Adrenal gland (tissue), 12 donors: ENCODE data around the gene RIC8B. TPM values are rescaled to one million over a fixed set of nuclear protein-coding genes. Genes with fewer than 3 reads are reported as not detected.

Source experiments
- DNase-seq, 7 donors: peaks; one replicate each; pipeline ENCODE4 v3.0.0-alpha.2; 2019 to 2020
- H3K27ac ChIP-seq, 5 donors: fragments of 200-600 bp; sonication (generic) in 4 of 5; 1 replicate in 3 of 5; 2 replicates in 2 of 5; pipeline versions ENCODE4 v1.5.1 to v1.8.0; 2016 to 2020; ENCODE audit warnings: mild to moderate bottlenecking in 1 of 5
- H3K27me3 ChIP-seq: fragments of 200-600 bp; 2 replicates; pipeline ENCODE4 v1.8.0; 2021
- H3K36me3 ChIP-seq, 2 donors: fragments of 200-600 bp; replicated peaks in 1 of 2; 1 replicate in 1 of 2; 2 replicates in 1 of 2; pipeline versions ENCODE4 v1.5.1 to v1.8.0; 2018 to 2022
- H3K4me1 ChIP-seq, 2 donors: fragments of 200-600 bp; replicated peaks in 1 of 2; 1 replicate in 1 of 2; 2 replicates in 1 of 2; pipeline versions ENCODE4 v1.5.1 to v1.8.0; 2018 to 2021
- H3K4me3 ChIP-seq, 4 donors: fragments of 200-600 bp; sonication (generic) in 3 of 4; one replicate each; pipeline ENCODE4 v1.5.1; 2016 to 2018
- H3K9me3 ChIP-seq, 3 donors: fragments of 200-600 bp; sonication (generic) in 1 of 3; replicated peaks in 1 of 3; 1 replicate in 2 of 3; 2 replicates in 1 of 3; pipeline versions ENCODE4 v1.5.1 to v1.8.0; 2016 to 2021
- POLR2A ChIP-seq, 2 donors: fragments of 450-650 bp; IDR thresholded peaks; one replicate each; pipeline ENCODE4 v1.6.1; 2017; ENCODE audit warnings: antibody characterized with exemption in 2 of 2, mild to moderate bottlenecking in 2 of 2, moderate library complexity in 1 of 2
- WGBS, 4 donors: extraction: QIAGEN DNeasy Blood & Tissue Kit in 2 of 4; methylation state at CpG; one replicate each; pipeline versions ENCODE4 v1.1.5 to v1.1.7; 2013 to 2017; 5-methylcytosine and 5-hydroxymethylcytosine counted together
- intact Hi-C, 2 donors: fragments of 100-400 bp; cut with DNase I; formaldehyde crosslinking; loops; one replicate each; pipeline versions ENCODE4 v1.14.1 to v1.15.0; 2022 to 2023
- polyA plus RNA-seq, 3 donors: library from polyadenylated mRNA; stranded (reverse); fragments of 200-250 nt in 2 of 3; fragments of 350-450 nt in 1 of 3; fragmentation: Illumina TruSeq in 1 of 3; extraction: RNeasy Lipid Tissue Mini Kit (QIAGEN cat#74804) in 1 of 3; gene quantifications; one replicate each; pipeline ENCODE4 v1.2.3, GENCODE V29; 2013 to 2014
- total RNA-seq, 9 donors: library from RNA; depleted of rRNA in 4 of 9; stranded (reverse); fragments of >200 nt in 4 of 9; fragments of 120-200 nt in 1 of 9; fragmentation: NEBNext Ultra II Directional in 1 of 9; extraction: Animal tissue kit (Norgen Biotek cat#: 25700) in 1 of 9; gene quantifications; one replicate each; pipeline versions ENCODE4 v1.1.0 to v1.2.4, GENCODE V29; 2013 to 2023
- TF ChIP-seq, protein P1 (sequence below), 6 experiments: fragments of 450-650 bp in 4 of 6; fragments of 200-600 bp in 2 of 6; sonication (generic) in 1 of 6; IDR thresholded peaks; 1 replicate in 5 of 6; 2 replicates in 1 of 6; pipeline versions ENCODE4 v1.5.1 to v1.8.0; 2016 to 2021; ENCODE audit warnings: antibody characterized with exemption in 6 of 6, mild to moderate bottlenecking in 2 of 6, moderate library complexity in 1 of 6
- donor health status: healthy with polysubstance abuse.
- donor health status: Bipolar disorder and iron deficiency.
- donor health status: DM: yes; HTN: yes; CAD: no.
- donor health status: DM: no; HTN: no; CAD: no.
- donor health status: DM: no; HTN: no; CAD: no.
- donor health status: DM: yes; HTN: yes; CAD: no.

RIC8B gene
- total and polyA plus RNA-seq, 12 donors = 5.1 to 29.3 (median 14.5) TPM

DNA sequence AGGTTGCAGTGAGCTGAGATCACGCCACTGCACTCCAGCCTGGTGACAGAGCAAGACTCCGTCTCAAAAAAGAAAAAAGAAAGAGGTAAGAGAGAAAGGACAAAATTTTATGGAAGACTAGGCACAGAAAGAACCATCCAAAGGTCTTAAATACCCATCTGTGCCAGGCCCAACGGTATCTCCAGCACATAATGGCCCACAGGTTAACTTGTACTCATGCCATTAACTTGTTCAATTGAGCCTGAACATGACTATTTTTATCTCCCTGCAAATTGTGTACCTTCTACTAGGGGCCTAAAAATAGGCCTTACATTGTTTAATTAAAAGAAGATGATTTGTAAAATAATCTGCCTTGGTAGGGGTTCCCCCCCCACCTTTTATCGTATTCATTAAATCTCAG lies 80.2 kb downstream of the RIC8B start:
- WGBS, 4 donors = 86 to 97% (median 95%) methylated on average over 4 of the region's 4 CpGs
- intact Hi-C loops = no loop called here
- H3K9me3 ChIP-seq = no peaks in the 10 kb centered on the region
- no peak overlapping the region for H3K27ac ChIP-seq
- H3K36me3 ChIP-seq = peaks cover 0 to 7% of the 10 kb centered on the region in 2 donors
- no peak for DNase-seq
- no peaks in the 10 kb centered on the region for H3K27me3 ChIP-seq
- no peaks in the 10 kb centered on the region for H3K4me1 ChIP-seq
- TF ChIP-seq POLR2A (IDR thresholded peaks at IDR 0.05) = no peak
- H3K4me3 ChIP-seq = no peak overlapping the region

DNA sequence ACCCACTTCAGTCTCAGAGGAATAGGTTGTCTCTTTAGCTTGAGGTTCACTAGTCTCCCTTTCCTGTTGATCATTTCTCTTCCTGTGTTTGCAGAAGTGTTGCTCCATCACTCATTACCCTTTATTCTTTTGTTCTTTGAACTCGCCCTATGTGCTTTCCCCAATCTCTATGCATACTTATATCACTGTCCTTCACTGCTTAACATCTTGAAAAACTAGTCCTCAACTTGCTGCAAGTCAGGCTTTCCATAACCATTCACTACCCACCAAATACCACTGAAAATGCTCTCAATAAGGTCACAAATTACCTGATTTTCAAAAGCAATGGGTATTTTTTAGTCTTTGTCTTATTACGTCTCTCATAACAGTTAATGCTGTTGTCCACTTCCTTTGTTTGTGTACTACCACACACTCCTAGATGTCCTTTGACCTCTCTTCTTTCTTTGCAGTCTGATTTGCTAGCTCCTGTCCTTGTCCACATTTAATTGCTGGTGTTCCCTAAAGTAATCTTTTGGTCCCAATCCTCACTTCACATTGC lies 80.8 kb downstream of the RIC8B start:
- DNase-seq = no peak
- Histone ChIP-seq H3K27me3 (no peaks in the 10 kb centered on the region), H3K36me3 (peaks cover 0 to 9% of the 10 kb centered on the region in 2 donors), H3K27ac (no peak overlapping the region), H3K9me3 (no peaks in the 10 kb centered on the region), H3K4me3 (no peak overlapping the region), H3K4me1 (no peaks in the 10 kb centered on the region)
- intact Hi-C loops = no loop called here
- TF ChIP-seq, protein P1, sequence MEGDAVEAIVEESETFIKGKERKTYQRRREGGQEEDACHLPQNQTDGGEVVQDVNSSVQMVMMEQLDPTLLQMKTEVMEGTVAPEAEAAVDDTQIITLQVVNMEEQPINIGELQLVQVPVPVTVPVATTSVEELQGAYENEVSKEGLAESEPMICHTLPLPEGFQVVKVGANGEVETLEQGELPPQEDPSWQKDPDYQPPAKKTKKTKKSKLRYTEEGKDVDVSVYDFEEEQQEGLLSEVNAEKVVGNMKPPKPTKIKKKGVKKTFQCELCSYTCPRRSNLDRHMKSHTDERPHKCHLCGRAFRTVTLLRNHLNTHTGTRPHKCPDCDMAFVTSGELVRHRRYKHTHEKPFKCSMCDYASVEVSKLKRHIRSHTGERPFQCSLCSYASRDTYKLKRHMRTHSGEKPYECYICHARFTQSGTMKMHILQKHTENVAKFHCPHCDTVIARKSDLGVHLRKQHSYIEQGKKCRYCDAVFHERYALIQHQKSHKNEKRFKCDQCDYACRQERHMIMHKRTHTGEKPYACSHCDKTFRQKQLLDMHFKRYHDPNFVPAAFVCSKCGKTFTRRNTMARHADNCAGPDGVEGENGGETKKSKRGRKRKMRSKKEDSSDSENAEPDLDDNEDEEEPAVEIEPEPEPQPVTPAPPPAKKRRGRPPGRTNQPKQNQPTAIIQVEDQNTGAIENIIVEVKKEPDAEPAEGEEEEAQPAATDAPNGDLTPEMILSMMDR (IDR thresholded peaks at IDR 0.05) = no peak
- WGBS, 4 donors = 89 to 95% (median 91%) methylated on average over 2 of the region's 2 CpGs

DNA sequence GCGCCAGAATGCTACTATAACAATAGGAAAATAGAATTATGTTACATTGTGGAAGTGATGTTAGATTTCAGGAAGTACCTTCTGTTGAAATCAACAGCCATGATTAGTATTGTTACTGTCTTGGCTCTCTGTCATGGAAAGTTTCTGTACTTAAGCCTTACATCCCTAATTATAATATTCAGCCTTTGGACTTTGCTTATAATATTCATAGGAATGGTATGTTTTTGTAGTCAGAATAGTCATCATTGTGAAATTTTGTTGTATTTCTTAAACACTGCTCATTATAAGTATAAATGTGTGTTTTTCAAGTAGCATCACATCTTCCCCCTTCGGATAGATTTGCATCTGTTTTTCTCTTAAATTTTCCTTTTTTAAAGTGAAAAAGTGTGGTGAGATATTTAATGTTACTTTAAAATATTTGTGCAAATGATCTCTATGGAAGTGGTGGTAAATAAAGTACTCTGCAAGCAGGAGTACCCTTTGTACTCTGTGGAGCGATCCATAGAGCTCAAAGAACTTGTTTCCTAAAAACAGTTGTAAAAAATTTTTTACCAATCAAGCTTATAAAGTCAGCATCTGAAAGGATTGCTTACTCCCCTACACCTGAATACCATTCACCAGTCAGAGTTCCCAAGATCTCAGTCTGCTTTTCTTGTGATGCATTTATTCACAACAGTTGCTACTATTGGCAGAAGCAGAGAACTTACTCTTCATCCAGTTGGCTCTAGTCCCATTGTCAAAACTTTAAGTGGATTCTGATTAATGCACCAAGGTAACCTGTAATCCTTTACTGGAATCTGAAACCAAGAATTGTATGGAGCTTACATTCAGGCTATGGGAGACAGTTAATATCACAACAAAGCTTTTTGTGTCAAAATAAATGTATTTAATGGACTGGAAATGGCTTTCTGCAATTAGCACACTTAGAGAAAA lies 87.8 kb downstream of the RIC8B start:
- Histone ChIP-seq H3K4me1 (peaks cover 0 to 2% of the 10 kb centered on the region in 2 donors), H3K27ac (no peak overlapping the region), H3K36me3 (peaks cover 0 to 5% of the 10 kb centered on the region in 2 donors), H3K4me3 (no peak overlapping the region), H3K9me3 (no peaks in the 10 kb centered on the region), H3K27me3 (no peaks in the 10 kb centered on the region)
- intact Hi-C loops = no loop called here
- DNase-seq = no peak
- 97 to 98% (median 98%) methylated on average over 3 of the region's 3 CpGs for WGBS, 4 donors
- TF ChIP-seq, protein P1 (IDR thresholded peaks at IDR 0.05) = no peak
- TF ChIP-seq POLR2A (IDR thresholded peaks at IDR 0.05) = no peak

DNA sequence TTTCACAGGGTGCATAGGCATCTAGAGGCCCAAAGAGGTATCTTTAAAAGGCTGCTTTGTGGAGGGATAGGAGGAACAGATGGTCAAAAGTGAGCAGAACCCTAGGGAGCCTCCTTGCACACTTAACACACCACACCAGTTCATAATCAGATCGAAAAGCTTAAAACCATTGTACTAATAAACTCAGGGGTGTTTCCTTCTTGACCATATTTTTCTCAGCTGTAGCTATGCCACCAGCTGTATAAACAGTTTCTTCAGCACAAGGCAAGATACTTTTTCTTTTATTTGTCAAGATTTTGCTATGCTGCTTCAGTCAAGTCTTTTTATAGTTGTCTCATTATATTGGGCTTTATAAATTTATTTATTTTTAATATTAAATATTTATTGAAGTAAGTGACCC lies 88.7 kb downstream of the RIC8B start:
- intact Hi-C loops = no loop called here
- Histone ChIP-seq H3K4me3 (no peak overlapping the region), H3K27ac (no peak overlapping the region), H3K4me1 (peaks cover 0 to 2% of the 10 kb centered on the region in 2 donors), H3K9me3 (no peaks in the 10 kb centered on the region), H3K27me3 (no peaks in the 10 kb centered on the region), H3K36me3 (peaks cover 0 to 5% of the 10 kb centered on the region in 2 donors)
- no peak for DNase-seq
- 66 to 78% (median 72%) methylated on average over 1 of the region's 1 CpG for WGBS, 4 donors
- TF ChIP-seq, protein P1 (IDR thresholded peaks at IDR 0.05) = no peak
- TF ChIP-seq POLR2A (IDR thresholded peaks at IDR 0.05) = no peak
